KOPT-K1 (cell line): ENCODE measurements around the gene PARG.
A peak's percentile ranks its signal among the peaks of the same experiment; 100 is the strongest.
"Not testable (repeated sequence)": the region's sequence is repeated elsewhere in the genome, so short reads cannot be mapped to it uniquely, and the experiment has no call there.

ENCODE experiments used
- H3K27ac ChIP-seq: fragments of 200-600 bp; sonication (generic); 2 replicates; pipeline ENCODE4 v1.5.1; 2016; ENCODE audit warnings: antibody characterized with exemption, mild to moderate bottlenecking, low read depth, low read length; ENCODE audit not compliant: poor library complexity, severe bottlenecking
- H3K36me3 ChIP-seq: fragments of 200-600 bp; sonication (generic); 2 replicates; pipeline ENCODE4 v1.5.1; 2017; ENCODE audit warnings: antibody characterized with exemption, mild to moderate bottlenecking, low read length, moderate library complexity; ENCODE audit not compliant: insufficient read depth
- H3K9me3 ChIP-seq: fragments of 200-600 bp; sonication (generic); 2 replicates; pipeline ENCODE4 v1.5.1; 2017; ENCODE audit warnings: antibody characterized with exemption, low read length, mild to moderate bottlenecking; ENCODE audit not compliant: insufficient read depth, poor library complexity, severe bottlenecking

Gene PARG

GRCh38 chr10:49819234-49819958 lies 122.4 kb downstream of the PARG start:
- peaks cover 71% of the 10 kb centered on the region for H3K36me3 ChIP-seq
- H3K27ac ChIP-seq = no peak overlapping the region
- no peaks in the 10 kb centered on the region for H3K9me3 ChIP-seq

GRCh38 chr10:49817845-49818244 lies 124.0 kb downstream of the PARG start:
- Histone ChIP-seq H3K27ac (no peak overlapping the region), H3K9me3 (no peaks in the 10 kb centered on the region), H3K36me3 (peaks cover 70% of the 10 kb centered on the region)

GRCh38 chr10:49803988-49804387 lies 137.8 kb downstream of the PARG start:
- no peaks in the 10 kb centered on the region for H3K36me3 ChIP-seq
- peaks cover 14% of the 10 kb centered on the region for H3K9me3 ChIP-seq
- no peak overlapping the region for H3K27ac ChIP-seq

- no peaks in the 10 kb centered on the region for H3K36me3 ChIP-seq
- no peaks in the 10 kb centered on the region for H3K9me3 ChIP-seq
- no peak overlapping the region for H3K27ac ChIP-seq
Measured at GRCh38 chr10:49798275-49798674, 143.6 kb downstream of the PARG start.

- Histone ChIP-seq H3K36me3 (no peaks in the 10 kb centered on the region), H3K27ac (no peak overlapping the region), H3K9me3 (no peaks in the 10 kb centered on the region)
Measured at GRCh38 chr10:49791100-49791499, 150.7 kb downstream of the PARG start.

- Histone ChIP-seq H3K27ac (no peak overlapping the region), H3K36me3 (no peaks in the 10 kb centered on the region), H3K9me3 (no peaks in the 10 kb centered on the region)
Measured at GRCh38 chr10:49784681-49785080, 157.1 kb downstream of the PARG start.

- Histone ChIP-seq H3K36me3 (no peaks in the 10 kb centered on the region), H3K27ac (no peak overlapping the region), H3K9me3 (no peaks in the 10 kb centered on the region)
Measured at GRCh38 chr10:49783645-49784044, 158.2 kb downstream of the PARG start.

GRCh38 chr10:49781247-49781646 lies 160.6 kb downstream of the PARG start:
- H3K36me3 ChIP-seq = no peaks in the 10 kb centered on the region
- no peak overlapping the region for H3K27ac ChIP-seq
- H3K9me3 ChIP-seq = no peaks in the 10 kb centered on the region

GRCh38 chr10:49778197-49778596 lies 163.6 kb downstream of the PARG start:
- no peaks in the 10 kb centered on the region for H3K36me3 ChIP-seq
- H3K27ac ChIP-seq = no peak overlapping the region
- no peaks in the 10 kb centered on the region for H3K9me3 ChIP-seq

- Histone ChIP-seq H3K27ac (no peak overlapping the region), H3K9me3 (no peaks in the 10 kb centered on the region), H3K36me3 (no peaks in the 10 kb centered on the region)
Measured at GRCh38 chr10:49776851-49777250, 165.0 kb downstream of the PARG start.

GRCh38 chr10:49775014-49775413 lies 166.8 kb downstream of the PARG start:
- Histone ChIP-seq H3K27ac (no peak overlapping the region), H3K36me3 (no peaks in the 10 kb centered on the region), H3K9me3 (no peaks in the 10 kb centered on the region)

- not testable (repeated sequence) for H3K36me3 ChIP-seq, H3K9me3 ChIP-seq
- peak overlapping the region; percentile 83 for H3K27ac ChIP-seq
Measured at GRCh38 chr10:49772944-49773343, 168.9 kb downstream of the PARG start.

- H3K9me3 ChIP-seq, H3K36me3 ChIP-seq: not testable (repeated sequence)
- peak overlapping the region; percentile 83 for H3K27ac ChIP-seq
Measured at GRCh38 chr10:49771046-49771445, 170.8 kb downstream of the PARG start.

- H3K27ac ChIP-seq = peak overlapping the region; percentile 83
- no peaks in the 10 kb centered on the region for H3K36me3 ChIP-seq
- peaks cover 5% of the 10 kb centered on the region for H3K9me3 ChIP-seq
Measured at GRCh38 chr10:49769692-49770091, 172.1 kb downstream of the PARG start.

- Histone ChIP-seq H3K9me3 (peaks cover 5% of the 10 kb centered on the region), H3K36me3 (no peaks in the 10 kb centered on the region), H3K27ac (no peak overlapping the region)
Measured at GRCh38 chr10:49768731-49769130, 173.1 kb downstream of the PARG start.

- peaks cover 5% of the 10 kb centered on the region for H3K9me3 ChIP-seq
- no peak overlapping the region for H3K27ac ChIP-seq
- H3K36me3 ChIP-seq = no peaks in the 10 kb centered on the region
Measured at GRCh38 chr10:49768329-49768728, 173.5 kb downstream of the PARG start.
